ENCODE measurements around the gene ITPR2. TPM values are rescaled to one million over a fixed set of nuclear protein-coding genes. Genes with fewer than 3 reads are reported as not detected.

ITPR2 gene
- total RNA-seq, 2 experiments from 2014 or later = 28.8 to 29.9 TPM

DNA sequence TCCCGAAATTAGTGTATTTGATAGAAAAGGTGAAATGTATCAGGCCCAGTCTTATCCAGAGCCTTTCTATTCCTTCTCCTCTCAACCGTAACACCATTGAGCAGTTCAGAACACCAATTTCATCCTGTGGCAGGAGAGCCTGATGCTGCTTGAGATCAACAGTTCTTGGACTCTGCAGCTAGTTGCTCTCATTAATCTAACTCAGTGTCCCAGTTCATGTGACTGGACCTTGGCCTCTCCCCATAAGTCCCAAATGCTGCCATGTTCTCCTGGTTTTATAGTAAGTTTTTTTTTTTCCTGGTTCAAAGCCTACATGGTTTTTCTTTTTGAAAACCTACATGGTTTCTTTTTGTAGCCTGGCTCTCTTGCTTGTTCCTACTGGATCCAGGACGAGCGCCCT lies 293.9 kb downstream of the ITPR2 start:
- TF ChIP-seq, protein P1, sequence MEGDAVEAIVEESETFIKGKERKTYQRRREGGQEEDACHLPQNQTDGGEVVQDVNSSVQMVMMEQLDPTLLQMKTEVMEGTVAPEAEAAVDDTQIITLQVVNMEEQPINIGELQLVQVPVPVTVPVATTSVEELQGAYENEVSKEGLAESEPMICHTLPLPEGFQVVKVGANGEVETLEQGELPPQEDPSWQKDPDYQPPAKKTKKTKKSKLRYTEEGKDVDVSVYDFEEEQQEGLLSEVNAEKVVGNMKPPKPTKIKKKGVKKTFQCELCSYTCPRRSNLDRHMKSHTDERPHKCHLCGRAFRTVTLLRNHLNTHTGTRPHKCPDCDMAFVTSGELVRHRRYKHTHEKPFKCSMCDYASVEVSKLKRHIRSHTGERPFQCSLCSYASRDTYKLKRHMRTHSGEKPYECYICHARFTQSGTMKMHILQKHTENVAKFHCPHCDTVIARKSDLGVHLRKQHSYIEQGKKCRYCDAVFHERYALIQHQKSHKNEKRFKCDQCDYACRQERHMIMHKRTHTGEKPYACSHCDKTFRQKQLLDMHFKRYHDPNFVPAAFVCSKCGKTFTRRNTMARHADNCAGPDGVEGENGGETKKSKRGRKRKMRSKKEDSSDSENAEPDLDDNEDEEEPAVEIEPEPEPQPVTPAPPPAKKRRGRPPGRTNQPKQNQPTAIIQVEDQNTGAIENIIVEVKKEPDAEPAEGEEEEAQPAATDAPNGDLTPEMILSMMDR (IDR thresholded peaks at IDR 0.05) = no peak
- no peaks in the 10 kb centered on the region for H3K27me3 ChIP-seq (ENCODE audit: control insufficient read depth in 1 of 2, insufficient read depth in 2 of 2, low read length in 2 of 2)
- peaks cover 78% of the 10 kb centered on the region for H3K36me3 Mint-ChIP-seq (ENCODE audit: low read depth)
- CTCF ChIA-PET = no interaction called here
- ATAC-seq (ENCODE audit: poor library complexity) (no peak), DNase-seq (no peak)
- H3K4me1 Mint-ChIP-seq (ENCODE audit: low read depth) = no peaks in the 10 kb centered on the region
- no peaks in the 10 kb centered on the region for H3K9me3 Mint-ChIP-seq
- H3K27me3 Mint-ChIP-seq = no peaks in the 10 kb centered on the region
- no peak overlapping the region for H3K27ac ChIP-seq (ENCODE audit: low read depth in 1 of 2, low read length in 2 of 2)
- H3K4me1 ChIP-seq (ENCODE audit: insufficient read depth, low read length) = no peaks in the 10 kb centered on the region
- H3K9me3 ChIP-seq (ENCODE audit: control insufficient read depth in 1 of 2, insufficient read depth in 1 of 2, low read length in 2 of 2) = no peaks in the 10 kb centered on the region
- no peak overlapping the region for H3K27ac Mint-ChIP-seq
- H3K4me3 ChIP-seq (ENCODE audit: low read length) = no peak overlapping the region
- H3K4me3 Mint-ChIP-seq = no peak overlapping the region
- intact Hi-C loops (cut with DNase I, micrococcal nuclease) = no loop called here
- POLR2A ChIA-PET = no interaction called here
- H3K36me3 ChIP-seq (ENCODE audit: insufficient read depth, low read length) = no peaks in the 10 kb centered on the region

DNA sequence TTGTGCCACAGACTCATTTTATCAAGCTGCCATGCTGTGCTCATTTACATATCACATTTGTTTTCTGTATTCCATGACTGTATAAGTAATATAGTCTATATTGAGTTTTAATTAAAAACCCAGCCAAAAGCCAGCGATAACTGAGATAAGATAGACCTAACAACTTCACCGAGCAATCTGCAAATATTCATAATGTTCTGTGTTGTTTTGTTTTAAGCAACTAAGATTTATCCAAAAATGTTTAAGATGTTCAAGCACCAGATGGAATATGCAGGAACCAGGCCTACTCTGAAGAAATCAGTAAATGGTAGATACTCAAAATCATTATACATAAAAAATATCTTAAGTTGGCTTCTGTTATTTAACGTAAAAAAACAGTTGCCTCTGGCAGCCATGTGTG lies 295.3 kb downstream of the ITPR2 start:
- POLR2A ChIA-PET = no interaction called here
- CTCF ChIA-PET = no interaction called here
- no peak for ATAC-seq (ENCODE audit: poor library complexity)
- H3K4me1 ChIP-seq (ENCODE audit: insufficient read depth, low read length) = no peaks in the 10 kb centered on the region
- no peaks in the 10 kb centered on the region for H3K9me3 ChIP-seq (ENCODE audit: control insufficient read depth in 1 of 2, insufficient read depth in 1 of 2, low read length in 2 of 2)
- intact Hi-C loops (cut with DNase I, micrococcal nuclease) = no loop called here
- DNase-seq = no peak
- H3K27me3 Mint-ChIP-seq = no peaks in the 10 kb centered on the region
- no peak overlapping the region for H3K27ac ChIP-seq (ENCODE audit: low read depth in 1 of 2, low read length in 2 of 2)
- H3K36me3 Mint-ChIP-seq (ENCODE audit: low read depth) = peaks cover 84% of the 10 kb centered on the region
- H3K27me3 ChIP-seq (ENCODE audit: control insufficient read depth in 1 of 2, insufficient read depth in 2 of 2, low read length in 2 of 2) = no peaks in the 10 kb centered on the region
- no peaks in the 10 kb centered on the region for H3K9me3 Mint-ChIP-seq
- no peaks in the 10 kb centered on the region for H3K4me1 Mint-ChIP-seq (ENCODE audit: low read depth)
- no peak overlapping the region for H3K4me3 Mint-ChIP-seq
- H3K4me3 ChIP-seq (ENCODE audit: low read length) = no peak overlapping the region
- no peaks in the 10 kb centered on the region for H3K36me3 ChIP-seq (ENCODE audit: insufficient read depth, low read length)
- TF ChIP-seq, protein P1 (IDR thresholded peaks at IDR 0.05) = no peak
- no peak overlapping the region for H3K27ac Mint-ChIP-seq

DNA sequence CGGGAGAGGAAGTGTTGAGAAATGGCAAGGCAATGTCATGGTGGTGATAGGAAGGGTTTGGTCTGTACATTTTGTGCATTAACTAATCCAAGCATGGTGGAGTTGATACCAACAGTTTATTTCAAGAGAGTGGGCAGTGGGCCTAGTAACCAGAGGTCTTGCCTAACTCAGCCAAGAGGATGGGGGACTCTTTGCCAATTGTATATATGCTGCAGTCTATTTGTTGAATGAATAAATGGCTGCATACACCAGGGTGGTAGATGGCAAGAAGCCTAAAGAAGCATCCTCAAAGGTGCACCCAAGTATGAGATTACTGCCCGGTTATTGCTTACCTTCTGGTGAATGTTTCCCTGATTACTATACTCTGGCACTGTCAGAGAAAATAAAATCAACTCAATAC lies 295.9 kb downstream of the ITPR2 start:
- no peak for ATAC-seq (ENCODE audit: poor library complexity)
- ChIA-PET CTCF (no interaction called here), POLR2A (no interaction called here)
- Mint-ChIP-seq H3K4me3 (no peak overlapping the region), H3K27ac (no peak overlapping the region), H3K27me3 (no peaks in the 10 kb centered on the region), H3K4me1 (ENCODE audit: low read depth) (no peaks in the 10 kb centered on the region), H3K9me3 (no peaks in the 10 kb centered on the region), H3K36me3 (ENCODE audit: low read depth) (peaks cover 83% of the 10 kb centered on the region)
- intact Hi-C loops (cut with DNase I, micrococcal nuclease) = no loop called here
- Histone ChIP-seq H3K4me3 (ENCODE audit: low read length) (no peak overlapping the region), H3K27ac (ENCODE audit: low read depth in 1 of 2, low read length in 2 of 2) (no peak overlapping the region), H3K4me1 (ENCODE audit: insufficient read depth, low read length) (no peaks in the 10 kb centered on the region), H3K36me3 (ENCODE audit: insufficient read depth, low read length) (no peaks in the 10 kb centered on the region), H3K9me3 (ENCODE audit: control insufficient read depth in 1 of 2, insufficient read depth in 1 of 2, low read length in 2 of 2) (no peaks in the 10 kb centered on the region), H3K27me3 (ENCODE audit: control insufficient read depth in 1 of 2, insufficient read depth in 2 of 2, low read length in 2 of 2) (no peaks in the 10 kb centered on the region)
- no peak for DNase-seq
- TF ChIP-seq, protein P1 (IDR thresholded peaks at IDR 0.05) = no peak
